Breast epithelium (tissue), 4 donors: ENCODE results near the gene ORAI2. TPM values are rescaled to one million over a fixed set of nuclear protein-coding genes. Genes with fewer than 3 reads are reported as not detected.
"Not testable (repeated sequence)": the region's sequence is repeated elsewhere in the genome, so short reads cannot be mapped to it uniquely, and the experiment has no call there.

Experiments
- DNase-seq, 2 donors: peaks; one replicate each; pipeline ENCODE4 v3.0.0-alpha.2; 2019; ENCODE audit warnings: low spot score in 2 of 2
- H3K27ac ChIP-seq, 2 donors: fragments of 200-600 bp; sonication (generic) in 1 of 2; one replicate each; pipeline ENCODE4 v1.5.1; 2016 to 2019; ENCODE audit warnings: mild to moderate bottlenecking in 1 of 2
- H3K27me3 ChIP-seq, 2 donors: fragments of 200-600 bp; sonication (generic) in 1 of 2; one replicate each; pipeline versions ENCODE4 v1.5.1 to v1.6.0; 2017 to 2019; ENCODE audit warnings: control low read depth in 1 of 2, mild to moderate bottlenecking in 1 of 2
- H3K36me3 ChIP-seq: fragments of 200-600 bp; one replicate; pipeline ENCODE4 v1.5.1; 2019
- H3K4me1 ChIP-seq, 2 donors: fragments of 200-600 bp; sonication (generic); one replicate each; pipeline ENCODE4 v1.5.1; 2016 to 2019; ENCODE audit warnings: control low read depth in 1 of 2
- H3K4me3 ChIP-seq, 3 donors: fragments of 200-600 bp; sonication (generic); 1 replicate in 2 of 3; 2 replicates in 1 of 3; pipeline ENCODE4 v1.5.1; 2016 to 2019; ENCODE audit warnings: mild to moderate bottlenecking in 3 of 3, moderate library complexity in 2 of 3
- H3K9me3 ChIP-seq, 2 donors: fragments of 200-600 bp; sonication (generic) in 1 of 2; one replicate each; pipeline ENCODE4 v1.5.1; 2016 to 2019; ENCODE audit warnings: control low read depth in 1 of 2
- intact Hi-C: fragments of 100-400 bp; cut with DNase I; formaldehyde crosslinking; loops from one replicate; pipeline ENCODE4 v1.15.1; 2023; ENCODE audit warnings: low total_unique reads
- total RNA-seq, 3 donors: library from RNA; depleted of rRNA; stranded (reverse); fragments of >200 nt; gene quantifications; one replicate each; pipeline ENCODE4 v1.1.0, GENCODE V29; 2016

The ORAI2 gene
- total RNA-seq, 3 donors from 2014 or later, result 8.3 to 24.9 (median 18.1) TPM

DNA sequence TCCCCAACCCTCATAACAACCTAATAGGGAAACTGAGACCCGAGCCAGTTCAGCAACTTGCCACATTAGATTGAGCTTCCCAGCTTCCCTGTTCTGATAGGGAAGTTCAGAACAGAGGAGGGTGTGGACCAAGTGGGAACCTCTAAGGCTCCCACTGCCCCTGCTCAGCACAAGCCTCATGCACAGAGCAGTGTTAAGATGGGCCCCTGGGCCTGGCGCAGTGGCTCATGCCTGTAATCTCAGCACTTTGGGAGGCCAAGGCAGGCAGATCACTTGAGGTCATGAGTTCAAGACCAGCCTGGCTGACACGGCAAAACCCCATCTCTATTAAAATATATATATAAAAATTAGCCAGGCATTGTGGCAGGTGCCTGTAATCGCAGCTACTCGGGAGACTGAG is 63.9 kb downstream of the ORAI2 start:
- H3K9me3 ChIP-seq, intact Hi-C loops, H3K27me3 ChIP-seq, H3K27ac ChIP-seq, H3K4me3 ChIP-seq, H3K36me3 ChIP-seq, H3K4me1 ChIP-seq, DNase-seq: not testable (repeated sequence)

- H3K36me3 ChIP-seq, H3K4me1 ChIP-seq, H3K27me3 ChIP-seq, H3K9me3 ChIP-seq, H3K4me3 ChIP-seq, intact Hi-C loops, DNase-seq, H3K27ac ChIP-seq: not testable (repeated sequence)
These were observed 64.9 kb downstream of the ORAI2 start for GRCh38 chr7:102498321-102498720.

DNA sequence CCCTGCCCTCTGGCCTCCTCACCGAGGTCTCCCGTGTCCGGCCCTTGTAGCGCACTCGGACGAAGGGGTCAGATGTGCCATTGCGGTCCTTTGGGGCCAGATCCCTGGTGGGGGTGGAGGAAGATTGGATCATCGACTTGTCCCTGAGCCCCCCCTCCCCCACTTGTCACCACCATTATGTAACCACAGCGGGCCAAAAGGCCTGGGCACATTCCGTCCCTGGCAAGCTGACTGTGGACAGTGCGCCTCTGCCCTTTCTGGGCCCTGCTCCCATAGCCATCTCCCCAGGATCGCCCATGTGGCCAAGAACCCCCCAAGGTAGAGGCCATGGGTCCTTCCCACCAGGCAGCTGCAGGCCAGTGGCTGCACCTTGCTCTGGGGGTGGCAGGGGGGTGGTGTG is 69.8 kb downstream of the ORAI2 start:
- intact Hi-C loops, H3K27ac ChIP-seq, DNase-seq, H3K27me3 ChIP-seq, H3K4me3 ChIP-seq, H3K9me3 ChIP-seq, H3K4me1 ChIP-seq, H3K36me3 ChIP-seq: not testable (repeated sequence)

GRCh38 chr7:102505298-102506185 is 72.2 kb downstream of the ORAI2 start:
- H3K36me3 ChIP-seq, H3K27me3 ChIP-seq, H3K9me3 ChIP-seq, H3K4me3 ChIP-seq, H3K27ac ChIP-seq, intact Hi-C loops, DNase-seq, H3K4me1 ChIP-seq: not testable (repeated sequence)

Other genes starting within 250 kb of the ORAI2 start
- 1 to 10 TPM; 1.6 to 6.6 (median 4.0) TPM for gene SH2B2, start 146.7 kb upstream of the ORAI2 start, total RNA-seq
- gene SPDYE6, start 77.1 kb upstream of the ORAI2 start, total RNA-seq, result under 1 TPM in 1 of 3 donors, not detected in 2; 0.33 TPM
- gene PRKRIP1, start 37.2 kb upstream of the ORAI2 start, total RNA-seq, result 10 to 100 TPM; 17.3 to 30.5 (median 29.7) TPM
- gene ALKBH4, start 31.3 kb downstream of the ORAI2 start, total RNA-seq, result 10 to 100 TPM; 15.1 to 28.5 (median 17.8) TPM
- 10 to 100 TPM in 2 of 3 donors, 1 to 10 TPM in 1; 7.4 to 20.6 (median 11.6) TPM for gene LRWD1, start 31.4 kb downstream of the ORAI2 start, total RNA-seq
- gene POLR2J, start 45.3 kb downstream of the ORAI2 start, total RNA-seq, result 10 to 100 TPM; 14.3 to 24.2 (median 22.3) TPM
- 10 to 100 TPM in 1 of 3 donors, 1 to 10 TPM in 2; 3.7 to 11.1 (median 7.2) TPM for gene RASA4B, start 84.2 kb downstream of the ORAI2 start, total RNA-seq
- gene UPK3BL2, start 110.1 kb downstream of the ORAI2 start, total RNA-seq, result 1 to 10 TPM in 2 of 3 donors, under 1 TPM in 1; 0.98 to 5.7 (median 5.1) TPM
- not detected for gene SPDYE2, start 117.7 kb downstream of the ORAI2 start, total RNA-seq
- gene POLR2J3, start 139.0 kb downstream of the ORAI2 start, total RNA-seq, result 10 to 100 TPM; 13.5 to 16.5 (median 15.1) TPM
- gene RASA4, start 183.2 kb downstream of the ORAI2 start, total RNA-seq, result 10 to 100 TPM; 16.2 to 43.6 (median 17.0) TPM
- gene UPK3BL1, start 209.2 kb downstream of the ORAI2 start, total RNA-seq, result 10 to 100 TPM; 11.8 to 31.3 (median 22.0) TPM
- gene SPDYE2B, start 216.7 kb downstream of the ORAI2 start, total RNA-seq, result not detected
- gene POLR2J2, start 238.1 kb downstream of the ORAI2 start, total RNA-seq, result 1 to 10 TPM in 2 of 3 donors, under 1 TPM in 1; 0.88 to 2.7 (median 1.6) TPM